Type B pancreatic cell (in vitro differentiated cells): Measurements from ENCODE around the gene LY6G6C. TPM values are rescaled to one million over a fixed set of nuclear protein-coding genes. Genes with fewer than 3 reads are reported as not detected.
"Not testable (repeated sequence)": the region's sequence is repeated elsewhere in the genome, so short reads cannot be mapped to it uniquely, and the experiment has no call there.

Experiments
- DNase-seq: peaks from one replicate; pipeline ENCODE4 v3.0.0; 2021; ENCODE audit warnings: mixed read lengths; ENCODE audit not compliant: unreplicated experiment; ENCODE audit errors: extremely low spot score
- H3K27ac Mint-ChIP-seq: 2 replicates; pipeline ENCODE4 v1.8.0; 2021; ENCODE audit warnings: mild to moderate bottlenecking, mixed read lengths
- H3K27me3 Mint-ChIP-seq: 2 replicates; pipeline ENCODE4 v1.8.0; 2021; ENCODE audit warnings: mixed read lengths
- H3K36me3 Mint-ChIP-seq: 2 replicates; pipeline ENCODE4 v1.8.0; 2021; ENCODE audit warnings: mixed read lengths
- H3K4me1 Mint-ChIP-seq: one replicate; pipeline ENCODE4 v1.8.0; 2021; ENCODE audit warnings: mixed read lengths; ENCODE audit not compliant: unreplicated experiment
- H3K4me3 Mint-ChIP-seq: 2 replicates; pipeline ENCODE4 v1.8.0; 2021; ENCODE audit warnings: mild to moderate bottlenecking, mixed read lengths
- H3K9me3 Mint-ChIP-seq: 2 replicates; pipeline ENCODE4 v1.8.0; 2021; ENCODE audit warnings: mixed read lengths
- total RNA-seq: library from RNA; stranded (reverse); gene quantifications from 2 replicates; pipeline ENCODE4 v1.2.1, GENCODE V29; 2021; ENCODE audit warnings: low replicate concordance
- TF ChIP-seq, protein P1 (sequence below): fragments of 200-600 bp; sonication (generic); conservative IDR thresholded peaks from 2 replicates; pipeline ENCODE4 v1.5.0; 2021; ENCODE audit warnings: antibody characterized with exemption, mild to moderate bottlenecking

LY6G6C gene
- total RNA-seq, 1 donor from 2014 or later: 2.5 TPM

- DNase-seq: no peak
- H3K27me3 Mint-ChIP-seq: no peaks in the 10 kb centered on the region
- H3K4me3 Mint-ChIP-seq: no peak overlapping the region
- TF ChIP-seq, protein P1, sequence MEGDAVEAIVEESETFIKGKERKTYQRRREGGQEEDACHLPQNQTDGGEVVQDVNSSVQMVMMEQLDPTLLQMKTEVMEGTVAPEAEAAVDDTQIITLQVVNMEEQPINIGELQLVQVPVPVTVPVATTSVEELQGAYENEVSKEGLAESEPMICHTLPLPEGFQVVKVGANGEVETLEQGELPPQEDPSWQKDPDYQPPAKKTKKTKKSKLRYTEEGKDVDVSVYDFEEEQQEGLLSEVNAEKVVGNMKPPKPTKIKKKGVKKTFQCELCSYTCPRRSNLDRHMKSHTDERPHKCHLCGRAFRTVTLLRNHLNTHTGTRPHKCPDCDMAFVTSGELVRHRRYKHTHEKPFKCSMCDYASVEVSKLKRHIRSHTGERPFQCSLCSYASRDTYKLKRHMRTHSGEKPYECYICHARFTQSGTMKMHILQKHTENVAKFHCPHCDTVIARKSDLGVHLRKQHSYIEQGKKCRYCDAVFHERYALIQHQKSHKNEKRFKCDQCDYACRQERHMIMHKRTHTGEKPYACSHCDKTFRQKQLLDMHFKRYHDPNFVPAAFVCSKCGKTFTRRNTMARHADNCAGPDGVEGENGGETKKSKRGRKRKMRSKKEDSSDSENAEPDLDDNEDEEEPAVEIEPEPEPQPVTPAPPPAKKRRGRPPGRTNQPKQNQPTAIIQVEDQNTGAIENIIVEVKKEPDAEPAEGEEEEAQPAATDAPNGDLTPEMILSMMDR: no peak
- H3K4me1 Mint-ChIP-seq: peaks cover 26% of the 10 kb centered on the region
- H3K36me3 Mint-ChIP-seq: no peaks in the 10 kb centered on the region
- no peak overlapping the region for H3K27ac Mint-ChIP-seq
- H3K9me3 Mint-ChIP-seq: no peaks in the 10 kb centered on the region
Observed at GRCh38 chr6:31711233-31711632, 10.3 kb downstream of the LY6G6C start.

DNA sequence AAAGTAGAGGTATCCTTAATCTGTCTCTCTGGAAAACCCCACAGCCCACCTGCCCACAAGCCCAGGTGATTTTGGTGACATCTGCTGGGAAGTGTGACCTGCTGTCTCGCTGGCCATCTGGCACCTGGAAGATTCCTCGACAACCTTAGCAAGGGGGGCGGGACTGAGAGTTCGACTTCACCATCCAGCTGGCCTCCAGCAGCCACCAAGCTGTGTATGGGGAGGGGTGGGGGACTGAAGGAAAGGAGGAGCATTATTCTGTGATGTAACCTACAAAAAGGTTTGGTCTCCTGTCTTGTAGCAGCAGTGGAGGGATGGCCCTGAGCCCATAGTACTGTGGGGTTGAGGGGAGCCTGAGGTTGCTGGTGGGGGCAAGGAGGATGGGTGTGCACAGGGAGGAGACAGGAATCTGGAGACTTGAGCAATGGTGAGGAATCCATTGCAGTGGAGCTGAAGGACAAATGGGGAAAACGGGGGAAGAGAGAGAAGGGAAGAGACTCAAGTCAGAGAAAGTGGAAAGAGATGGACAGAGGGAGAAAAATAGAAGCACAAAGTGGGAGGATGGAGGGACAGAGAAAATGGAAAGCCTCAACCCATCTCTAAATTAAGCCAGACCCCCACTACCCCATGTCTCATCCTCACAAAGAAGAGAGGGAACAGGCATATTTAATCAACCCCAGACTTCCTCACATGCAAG, 10.9 kb downstream of the LY6G6C start:
- no peaks in the 10 kb centered on the region for H3K36me3 Mint-ChIP-seq
- peaks cover 26% of the 10 kb centered on the region for H3K4me1 Mint-ChIP-seq
- H3K27me3 Mint-ChIP-seq: no peaks in the 10 kb centered on the region
- TF ChIP-seq, protein P1: no peak
- no peaks in the 10 kb centered on the region for H3K9me3 Mint-ChIP-seq
- no peak overlapping the region for H3K27ac Mint-ChIP-seq
- no peak overlapping the region for H3K4me3 Mint-ChIP-seq
- DNase-seq: no peak

GRCh38 chr6:31709157-31709556, 12.4 kb downstream of the LY6G6C start:
- H3K36me3 Mint-ChIP-seq, H3K9me3 Mint-ChIP-seq, H3K27ac Mint-ChIP-seq, DNase-seq, H3K4me3 Mint-ChIP-seq, H3K27me3 Mint-ChIP-seq: not testable (repeated sequence)
- peaks cover 22% of the 10 kb centered on the region for H3K4me1 Mint-ChIP-seq

DNA sequence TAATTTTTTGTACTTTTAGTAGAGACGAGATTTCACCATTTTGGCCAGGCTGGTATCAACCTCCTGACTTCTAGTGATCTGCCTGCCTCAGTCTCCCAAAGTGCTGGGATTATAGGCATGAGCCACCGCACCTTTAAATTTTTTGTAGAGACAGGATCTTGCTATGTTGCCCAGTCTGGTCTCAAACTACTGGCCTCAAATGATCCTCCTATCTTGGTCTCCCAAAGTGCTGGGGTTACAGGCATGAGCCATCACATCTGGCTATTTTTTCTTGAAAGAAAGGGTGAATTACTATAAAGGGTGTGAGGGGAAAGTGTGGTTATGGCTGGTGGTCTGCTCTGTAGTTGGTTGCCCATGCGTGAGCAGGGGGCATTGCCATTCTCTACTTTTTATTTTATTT, 13.3 kb downstream of the LY6G6C start:
- Mint-ChIP-seq H3K27ac (no peak overlapping the region), H3K4me1 (peaks cover 18% of the 10 kb centered on the region), H3K36me3 (no peaks in the 10 kb centered on the region), H3K9me3 (no peaks in the 10 kb centered on the region), H3K4me3 (no peak overlapping the region), H3K27me3 (no peaks in the 10 kb centered on the region)
- DNase-seq: no peak
- TF ChIP-seq, protein P1: no peak

- no peak overlapping the region for H3K27ac Mint-ChIP-seq
- H3K36me3 Mint-ChIP-seq: no peaks in the 10 kb centered on the region
- TF ChIP-seq, protein P1: no peak
- peaks cover 16% of the 10 kb centered on the region for H3K4me1 Mint-ChIP-seq
- H3K4me3 Mint-ChIP-seq: no peak overlapping the region
- H3K9me3 Mint-ChIP-seq: no peaks in the 10 kb centered on the region
- DNase-seq: no peak
- H3K27me3 Mint-ChIP-seq: no peaks in the 10 kb centered on the region
Observed at GRCh38 chr6:31707701-31708100, 13.8 kb downstream of the LY6G6C start.

- no peak within 1 kb of the TSS for H3K4me3 Mint-ChIP-seq
- H3K27ac Mint-ChIP-seq: no peak within 1 kb of the TSS
- H3K4me1 Mint-ChIP-seq: peaks cover 11% of the 10 kb centered on the region
- H3K9me3 Mint-ChIP-seq: no peaks in the 10 kb centered on the region
- no peak for DNase-seq
- TF ChIP-seq, protein P1: no peak
- no peaks in the 10 kb centered on the region for H3K36me3 Mint-ChIP-seq
- H3K27me3 Mint-ChIP-seq: no peaks in the 10 kb centered on the region
Observed at GRCh38 chr6:31706599-31706998, 14.9 kb downstream of the LY6G6C start, which contains the start of gene LY6G6F. LY6G6F (plus strand) TSS chr6:31706866; CDS start chr6:31706907, 41 bp downstream.
